DND-41 (cell line): Measurements from ENCODE around the gene CAPN15.

Experiments
- EZH2 ChIP-seq: IDR thresholded peaks from 3 replicates; pipeline ENCODE4 v1.6.1; 2012; ENCODE audit warnings: borderline replicate concordance, low read depth, mild to moderate bottlenecking, moderate library complexity, low read length, inconsistent platforms; ENCODE audit not compliant: severe bottlenecking
- TF ChIP-seq, protein P1 (sequence below): IDR thresholded peaks from 2 replicates; pipeline ENCODE4 v1.5.1; 2012; ENCODE audit warnings: borderline replicate concordance, low read length, moderate library complexity, mild to moderate bottlenecking; ENCODE audit not compliant: poor library complexity, severe bottlenecking; ENCODE audit errors: extremely low read depth

DNA sequence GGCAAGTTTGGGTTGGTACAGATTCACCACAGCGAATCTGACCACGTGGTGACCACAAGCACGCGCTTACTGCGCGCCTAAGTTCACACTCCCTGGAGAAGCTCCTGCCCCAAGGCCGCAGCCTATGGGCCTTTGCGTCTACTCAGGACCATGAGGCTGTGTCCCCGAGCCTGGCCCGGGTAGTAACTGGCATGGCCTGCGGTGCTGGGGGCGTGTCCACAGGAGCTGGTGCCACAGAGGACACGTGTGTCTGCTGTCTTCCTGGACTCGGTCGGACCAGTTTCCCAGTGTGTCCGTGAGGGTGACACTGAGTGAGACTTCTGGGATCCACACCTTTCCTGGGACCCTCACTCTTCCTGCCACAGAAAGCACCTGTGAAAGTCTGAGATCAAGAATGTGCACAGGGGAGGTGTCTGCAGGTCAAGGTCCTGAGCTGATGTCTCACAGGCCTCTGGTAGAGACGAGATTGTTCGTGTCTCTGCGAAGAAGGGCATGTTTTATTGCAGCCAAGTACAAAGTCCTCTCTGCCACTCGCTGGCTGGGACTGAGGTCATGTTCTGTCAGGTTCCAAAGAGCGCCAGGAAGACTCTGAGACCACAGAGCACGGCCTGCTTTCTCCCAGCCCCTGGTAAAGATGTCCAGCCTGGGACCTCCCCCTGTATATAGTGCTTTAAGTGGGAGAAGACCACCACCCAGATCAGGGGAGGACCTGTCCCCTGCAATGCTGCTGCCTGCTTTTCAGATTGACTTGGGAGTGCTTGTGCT, 25.2 kb upstream of the CAPN15 start:
- TF ChIP-seq, protein P1, sequence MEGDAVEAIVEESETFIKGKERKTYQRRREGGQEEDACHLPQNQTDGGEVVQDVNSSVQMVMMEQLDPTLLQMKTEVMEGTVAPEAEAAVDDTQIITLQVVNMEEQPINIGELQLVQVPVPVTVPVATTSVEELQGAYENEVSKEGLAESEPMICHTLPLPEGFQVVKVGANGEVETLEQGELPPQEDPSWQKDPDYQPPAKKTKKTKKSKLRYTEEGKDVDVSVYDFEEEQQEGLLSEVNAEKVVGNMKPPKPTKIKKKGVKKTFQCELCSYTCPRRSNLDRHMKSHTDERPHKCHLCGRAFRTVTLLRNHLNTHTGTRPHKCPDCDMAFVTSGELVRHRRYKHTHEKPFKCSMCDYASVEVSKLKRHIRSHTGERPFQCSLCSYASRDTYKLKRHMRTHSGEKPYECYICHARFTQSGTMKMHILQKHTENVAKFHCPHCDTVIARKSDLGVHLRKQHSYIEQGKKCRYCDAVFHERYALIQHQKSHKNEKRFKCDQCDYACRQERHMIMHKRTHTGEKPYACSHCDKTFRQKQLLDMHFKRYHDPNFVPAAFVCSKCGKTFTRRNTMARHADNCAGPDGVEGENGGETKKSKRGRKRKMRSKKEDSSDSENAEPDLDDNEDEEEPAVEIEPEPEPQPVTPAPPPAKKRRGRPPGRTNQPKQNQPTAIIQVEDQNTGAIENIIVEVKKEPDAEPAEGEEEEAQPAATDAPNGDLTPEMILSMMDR = no peak
- no peak for TF ChIP-seq EZH2
